Measurements from ENCODE around the gene STAT1.
A peak's percentile ranks its signal among the peaks of the same experiment; 100 is the strongest.

Gene STAT1

GRCh38 chr2:190922376-190922775 lies 91.6 kb downstream of the STAT1 start:
- peak overlapping the region in 1 of 2 donors; percentile 6 for H3K27ac ChIP-seq
- no peak for DNase-seq (ENCODE audit: low spot score)
- no peak overlapping the region for H3K4me3 ChIP-seq
- no peak for TF ChIP-seq CTCF (IDR thresholded peaks at IDR 0.05)

DNA sequence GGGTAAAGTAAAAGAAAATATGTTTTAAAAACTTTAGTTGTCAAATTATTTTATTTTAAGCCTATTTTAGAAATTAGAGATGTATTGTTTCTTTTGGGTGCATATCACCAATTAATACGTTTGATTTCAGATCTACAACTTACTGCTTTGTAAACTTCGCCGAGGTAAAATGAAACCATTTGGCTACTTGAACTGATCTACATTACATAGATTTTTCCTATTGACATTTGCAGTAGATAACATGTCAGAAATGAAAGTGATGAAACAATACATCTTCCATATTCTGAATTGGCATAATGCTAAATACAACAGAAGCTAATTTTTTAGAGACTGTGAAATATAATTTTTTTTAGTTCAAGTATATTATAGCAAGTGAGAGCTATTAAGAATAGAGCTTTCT lies 93.9 kb downstream of the STAT1 start:
- no peak overlapping the region for H3K4me3 ChIP-seq
- H3K27ac ChIP-seq, result no peak overlapping the region
- DNase-seq (ENCODE audit: low spot score), result no peak
- TF ChIP-seq CTCF (IDR thresholded peaks at IDR 0.05), result no peak
